Activated CD4-positive, CD25-positive, alpha-beta regulatory T cell treated with anti-CD3 and anti-CD28 coated beads, Interleukin-2, amount 50 U/mL, for 24 hours (primary cell): ENCODE results near the gene PIGV.
"Not testable (repeated sequence)": the region's sequence is repeated elsewhere in the genome, so short reads cannot be mapped to it uniquely, and the experiment has no call there.

Source experiments
- ATAC-seq, 2 donors: fragments of 150-1000 bp; cut with Tn5 transposase; one replicate each; pipeline ENCODE4 v1.10.0; 2021; ENCODE audit warnings: mild to moderate bottlenecking in 1 of 2, moderate library complexity in 1 of 2

PIGV gene

DNA sequence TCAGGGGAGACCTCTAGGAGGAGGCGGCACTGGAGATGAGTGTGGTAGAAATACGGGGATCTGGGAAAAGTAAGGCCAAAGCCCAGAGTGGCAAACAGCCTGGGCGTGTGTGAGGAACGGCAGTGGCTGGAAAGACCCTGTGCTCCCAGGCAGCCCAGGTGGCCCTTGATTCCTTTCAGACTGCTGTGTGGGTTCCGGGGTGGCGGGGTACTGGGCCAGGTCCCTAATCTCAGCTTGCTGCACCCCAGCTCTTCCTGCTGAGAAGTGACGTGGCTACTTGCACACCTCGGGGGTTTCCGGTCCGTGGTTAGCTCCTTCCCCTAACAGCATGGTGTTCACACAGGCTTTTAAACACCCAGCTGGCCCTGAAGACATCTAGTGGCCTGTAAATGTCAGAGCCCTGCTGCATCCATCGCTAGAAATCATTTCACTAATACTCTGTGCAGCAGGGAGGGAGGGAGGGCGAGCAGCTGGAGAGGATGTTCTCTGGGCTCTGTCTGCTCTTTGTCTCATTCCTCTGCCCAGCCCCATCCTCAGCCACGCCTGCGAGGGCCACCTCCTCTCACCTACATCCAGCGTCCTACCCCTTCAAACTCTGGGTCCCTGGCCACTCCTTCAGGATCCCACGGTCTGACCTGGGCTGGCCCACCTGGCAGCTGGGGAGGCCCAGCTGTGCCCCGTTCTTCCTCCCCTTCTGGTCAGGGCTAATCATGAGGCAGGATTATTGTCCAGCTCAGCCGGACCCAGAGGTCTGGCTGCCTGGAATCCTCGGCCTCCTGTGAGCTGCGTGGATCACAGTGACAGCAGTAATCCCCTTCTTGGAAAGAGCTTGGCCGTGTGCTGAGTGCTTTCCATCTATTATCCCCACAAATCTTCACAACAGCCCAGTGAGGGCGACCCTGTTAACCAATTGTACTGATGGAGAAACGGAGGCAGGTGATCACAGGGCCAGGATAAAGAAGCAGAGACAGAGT is 46.0 kb downstream of the PIGV start:
- peak; percentile 96 for ATAC-seq

DNA sequence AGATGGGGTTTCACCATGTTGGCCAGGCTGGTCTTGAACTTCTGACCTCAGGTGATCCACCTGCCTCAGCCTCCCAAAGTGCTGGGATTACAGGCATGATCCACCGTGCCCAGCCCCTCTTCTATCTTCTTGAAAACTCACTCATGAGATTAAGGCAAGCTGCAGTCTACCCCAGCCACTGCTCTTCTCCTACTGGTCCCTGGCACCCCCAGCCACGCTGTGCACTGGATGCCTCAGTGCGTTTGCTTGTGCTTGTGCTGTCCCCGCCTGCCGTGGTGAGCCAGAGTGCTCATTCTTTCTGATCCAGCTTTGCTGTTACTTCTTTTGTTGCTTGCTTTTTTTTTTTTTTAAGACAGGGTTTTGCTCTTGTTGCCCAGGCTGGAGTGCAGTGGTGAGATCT is 49.9 kb downstream of the PIGV start:
- not testable (repeated sequence) for ATAC-seq

DNA sequence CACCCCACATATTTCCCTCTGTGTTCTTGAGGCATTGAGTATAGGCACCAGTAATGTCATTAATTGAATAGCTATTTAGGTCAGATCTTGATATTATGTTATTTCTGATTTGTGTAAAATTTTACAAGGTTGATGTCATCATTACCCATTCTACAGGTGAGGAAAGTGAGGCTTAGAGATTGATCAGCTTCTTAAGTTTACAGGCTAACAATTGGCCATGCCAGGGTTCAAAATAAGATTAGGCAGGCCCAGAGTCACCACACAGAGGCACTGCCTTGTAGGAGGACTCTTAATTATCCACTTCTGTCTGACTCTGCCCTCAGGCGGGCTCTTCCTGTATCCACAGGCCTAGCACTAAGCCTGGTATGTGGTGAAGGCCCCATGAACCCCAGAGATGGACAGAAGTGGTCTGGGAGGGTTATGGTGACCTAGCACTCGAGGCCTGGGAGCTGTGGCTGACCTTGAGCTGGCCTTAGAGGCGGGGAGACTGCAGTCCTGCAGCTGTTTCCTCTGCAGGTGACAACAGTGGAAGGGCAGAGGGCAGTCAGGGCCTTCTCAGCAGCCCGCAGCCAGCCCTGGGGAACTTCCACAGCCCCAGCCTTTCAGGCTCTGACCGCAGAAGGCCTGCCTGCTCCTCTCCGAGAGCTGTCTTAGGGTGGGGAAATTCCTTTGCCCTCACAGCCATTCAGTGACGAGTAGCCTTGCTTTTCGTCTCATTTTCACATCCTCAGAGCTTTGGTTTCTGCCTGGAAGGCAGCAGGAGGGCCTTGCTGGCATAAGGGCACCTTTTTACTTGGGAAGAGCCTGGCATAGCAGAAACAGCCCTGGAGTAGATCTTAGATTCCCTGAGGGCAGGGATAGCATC is 51.0 kb downstream of the PIGV start:
- ATAC-seq = peak; percentile 98 to 99

DNA sequence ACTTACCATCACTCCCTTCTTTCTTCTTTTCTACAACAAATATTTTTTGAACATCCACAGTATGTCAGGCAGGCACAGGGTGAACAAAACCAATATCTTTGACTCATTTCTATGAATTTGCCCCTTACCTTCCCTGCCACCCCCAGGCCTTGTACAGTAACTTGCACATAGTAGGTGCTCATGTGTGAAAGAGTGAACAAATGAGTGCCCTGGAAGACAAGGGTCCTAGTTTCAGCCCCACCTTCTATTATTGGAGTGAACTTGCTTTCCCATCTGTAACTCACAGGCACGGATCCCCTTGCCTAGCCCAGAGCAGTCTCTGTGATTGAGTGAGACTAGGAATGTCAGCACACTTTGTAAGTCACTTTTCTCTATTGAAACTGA is 51.6 kb downstream of the PIGV start:
- ATAC-seq = peak in 1 of 2 donors; percentile 2

DNA sequence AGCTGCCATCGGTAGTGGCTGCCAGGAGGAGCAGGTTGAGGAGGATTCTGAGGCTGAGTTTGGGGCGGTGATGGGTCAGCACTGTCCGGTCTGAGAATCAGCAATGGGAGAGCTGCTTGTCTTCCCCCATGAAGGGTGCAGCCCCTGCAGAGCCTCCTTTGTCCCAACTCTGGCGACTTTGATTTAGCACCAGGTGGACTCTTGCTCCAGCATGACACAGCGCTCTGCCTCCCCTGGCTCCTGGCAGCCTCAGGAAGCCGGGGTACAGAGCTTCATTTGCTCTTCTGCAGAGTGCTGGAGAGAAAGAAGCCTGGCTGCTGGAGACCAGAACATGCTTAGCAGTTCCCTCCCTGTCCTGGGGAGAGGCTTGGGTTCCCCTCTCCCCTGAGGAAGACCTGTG is 52.0 kb downstream of the PIGV start:
- ATAC-seq = no peak

DNA sequence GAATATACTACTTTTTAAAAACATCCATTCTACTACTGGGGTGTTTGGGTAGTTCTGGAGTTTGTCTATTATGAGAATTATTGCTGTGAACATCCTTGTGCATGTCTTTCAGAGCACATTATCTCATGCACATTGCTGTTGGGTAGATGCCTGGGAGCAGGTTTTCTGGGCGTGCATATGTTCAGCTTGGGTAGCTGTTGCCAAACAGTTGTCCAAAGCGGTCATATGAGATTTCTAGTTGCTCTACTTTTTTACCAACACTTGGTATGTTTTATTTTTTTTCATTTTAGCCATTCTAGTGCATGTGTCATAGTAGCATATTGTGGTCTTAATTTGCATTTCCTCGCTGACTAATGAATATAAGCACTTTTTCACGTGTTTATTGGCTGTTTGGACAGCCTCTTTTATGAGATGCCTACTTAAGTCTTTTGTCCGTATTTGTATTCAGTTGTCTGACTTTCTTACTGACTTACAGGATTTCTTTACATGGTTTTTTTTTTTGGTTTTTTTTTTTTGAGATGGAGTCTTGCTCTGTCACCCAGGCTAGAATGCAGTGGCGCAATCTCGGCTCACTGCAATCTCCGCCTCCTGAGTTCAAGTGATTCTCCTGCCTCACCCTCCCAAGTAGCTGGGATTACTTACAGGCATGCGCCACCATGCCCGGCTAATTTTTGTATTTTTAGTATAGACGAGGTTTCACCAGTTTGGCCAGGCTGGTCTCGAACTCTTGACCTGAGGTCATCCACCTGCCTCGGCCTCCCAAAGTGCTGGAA is 56.9 kb downstream of the PIGV start:
- peak; percentile 46 to 73 for ATAC-seq

DNA sequence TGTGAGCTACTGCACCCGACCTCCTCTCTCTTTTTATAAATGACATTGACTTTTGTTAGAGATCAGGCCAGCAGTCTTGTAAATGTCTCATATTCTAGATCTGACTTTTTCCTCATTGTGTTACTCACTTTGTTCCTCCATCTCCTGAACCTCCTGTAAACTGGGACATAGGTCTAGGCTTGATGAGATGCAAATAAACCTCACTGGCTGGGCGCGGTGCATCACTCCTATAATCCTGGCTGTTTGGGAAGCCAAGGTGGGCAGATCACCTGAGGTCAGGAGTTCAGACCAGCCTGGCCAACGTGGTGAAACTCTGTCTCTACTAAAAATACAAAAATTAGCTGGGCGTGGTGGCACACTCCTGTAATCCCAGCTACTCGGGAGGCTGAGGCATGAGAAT is 60.1 kb downstream of the PIGV start:
- not testable (repeated sequence) for ATAC-seq
